Measurements from ENCODE around the gene TCP10L. TPM values are rescaled to one million over a fixed set of nuclear protein-coding genes. Genes with fewer than 3 reads are reported as not detected.

Gene TCP10L
- total and polyA plus RNA-seq, 2 of the 13 experiments (the other 11 are each of a cell fraction or from before 2014, with no cell fraction given): 0.90 to 2.4 TPM

- Histone ChIP-seq H3K4me1 (ENCODE audit: insufficient read depth, low read length) (peaks cover 14% of the 10 kb centered on the region), H3K79me2 (ENCODE audit: insufficient read depth, low read length) (no peaks in the 10 kb centered on the region), H3K9me3 (ENCODE audit: low read length) (peaks cover 8% of the 10 kb centered on the region; the same call in 1 of the 2 replicates), H3K36me3 (replicated peaks in 1 of 2; ENCODE audit: control insufficient read depth in 1 of 2, insufficient read depth in 2 of 2, low read length in 2 of 2) (no peaks in the 10 kb centered on the region), H3K4me2 (ENCODE audit: low read depth, low read length) (no peak overlapping the region), H3K27me3 (ENCODE audit: control insufficient read depth in 1 of 2, insufficient read depth in 2 of 2, low read length in 2 of 2) (no peaks in the 10 kb centered on the region), H3K9ac (ENCODE audit: insufficient read depth, low read depth, low read length) (no peak overlapping the region), H2AFZ (ENCODE audit: low read length) (no peak overlapping the region), H4K20me1 (ENCODE audit: insufficient read depth, low read length) (no peaks in the 10 kb centered on the region), H3K27ac (ENCODE audit: extremely low read length, insufficient read depth, low read length) (no peak overlapping the region), H3K4me3 (replicated peaks in 1 of 3; ENCODE audit: insufficient read depth in 1 of 3, low read depth in 2 of 3, low read length in 3 of 3) (no peak overlapping the region)
- in situ Hi-C loops (cut with HindIII; ENCODE audit: extremely low pct_ligation_motif_present, low pct_unique_long_range_greater_than_20kb): no loop called here
- FAIRE-seq (no peak), ATAC-seq (no peak), DNase-seq (ENCODE audit: low spot score) (no peak)
- 95% methylated on average over 3 of the region's 3 CpGs for WGBS (ENCODE audit: low lambda C conversion rate)
- CTCF ChIA-PET (ENCODE audit: low intra/inter-chr PET ratio, low total read pairs): no interaction called here
- POLR2A ChIA-PET: interaction anchor here (1.7 kb wide), 1 partner anchor 9 kb away, joined by 7 read pairs; no protein-coding TSS in a partner anchor
- intact Hi-C loops (cut with micrococcal nuclease; ENCODE audit: unreplicated experiment): no loop called here
- no TSS peak for BruUV-seq (replicated peaks)
- TF ChIP-seq PRMT3 (CRISPR knock-in tag; IDR thresholded peaks at IDR 0.05; ENCODE audit: borderline replicate concordance, low read depth): no peak
- no peak for TF ChIP-seq POLR2AphosphoS5 (IDR thresholded peaks at IDR 0.05; ENCODE audit: low read depth, low read length)
- TF ChIP-seq ZKSCAN5 (CRISPR knock-in tag; IDR thresholded peaks at IDR 0.05): no peak
- TF ChIP-seq PPARG (CRISPR knock-in tag; conservative IDR thresholded peaks at IDR 0.05): no peak
- TF ChIP-seq ZBTB14 (CRISPR knock-in tag; IDR thresholded peaks at IDR 0.05): no peak
- TF ChIP-seq ZFP37 (CRISPR knock-in tag; IDR thresholded peaks at IDR 0.05; ENCODE audit: borderline replicate concordance): no peak
- no peak for TF ChIP-seq NR2C2 (CRISPR knock-in tag; IDR thresholded peaks at IDR 0.05; ENCODE audit: borderline replicate concordance)
- TF ChIP-seq ARID2 (CRISPR knock-in tag; IDR thresholded peaks at IDR 0.05; ENCODE audit: borderline replicate concordance): no peak
- TF ChIP-seq XBP1 (CRISPR knock-in tag; IDR thresholded peaks at IDR 0.05): no peak
- no peak for TF ChIP-seq ZNF276 (CRISPR knock-in tag; IDR thresholded peaks at IDR 0.05; ENCODE audit: low read depth)
- TF ChIP-seq MTERF4 (CRISPR knock-in tag; IDR thresholded peaks at IDR 0.05): no peak
- TF ChIP-seq ZNF484 (CRISPR knock-in tag; IDR thresholded peaks at IDR 0.05; ENCODE audit: borderline replicate concordance, low read depth): no peak
- TF ChIP-seq HMG20B (CRISPR knock-in tag; conservative IDR thresholded peaks at IDR 0.05): no peak
- no peak for TF ChIP-seq ZNF883 (CRISPR knock-in tag; IDR thresholded peaks at IDR 0.05; ENCODE audit: not compliant biosample characterization)
- TF ChIP-seq TFDP1 (CRISPR knock-in tag; IDR thresholded peaks at IDR 0.05; ENCODE audit: borderline replicate concordance): no peak
- TF ChIP-seq ZNF234 (CRISPR knock-in tag; conservative IDR thresholded peaks at IDR 0.05): no peak
These were observed 24.4 kb downstream of the TCP10L start for GRCh38 chr21:32560896-32561295.

Data from HepG2 (cell line).